Measurements from ENCODE around the gene FXYD3. TPM values are rescaled to one million over a fixed set of nuclear protein-coding genes. Genes with fewer than 3 reads are reported as not detected.
"Not testable (repeated sequence)": the region's sequence is repeated elsewhere in the genome, so short reads cannot be mapped to it uniquely, and the experiment has no call there.

The FXYD3 gene
- polyA plus RNA-seq, 4 donors: 0.48 to 35.2 (median 22.5) TPM

DNA sequence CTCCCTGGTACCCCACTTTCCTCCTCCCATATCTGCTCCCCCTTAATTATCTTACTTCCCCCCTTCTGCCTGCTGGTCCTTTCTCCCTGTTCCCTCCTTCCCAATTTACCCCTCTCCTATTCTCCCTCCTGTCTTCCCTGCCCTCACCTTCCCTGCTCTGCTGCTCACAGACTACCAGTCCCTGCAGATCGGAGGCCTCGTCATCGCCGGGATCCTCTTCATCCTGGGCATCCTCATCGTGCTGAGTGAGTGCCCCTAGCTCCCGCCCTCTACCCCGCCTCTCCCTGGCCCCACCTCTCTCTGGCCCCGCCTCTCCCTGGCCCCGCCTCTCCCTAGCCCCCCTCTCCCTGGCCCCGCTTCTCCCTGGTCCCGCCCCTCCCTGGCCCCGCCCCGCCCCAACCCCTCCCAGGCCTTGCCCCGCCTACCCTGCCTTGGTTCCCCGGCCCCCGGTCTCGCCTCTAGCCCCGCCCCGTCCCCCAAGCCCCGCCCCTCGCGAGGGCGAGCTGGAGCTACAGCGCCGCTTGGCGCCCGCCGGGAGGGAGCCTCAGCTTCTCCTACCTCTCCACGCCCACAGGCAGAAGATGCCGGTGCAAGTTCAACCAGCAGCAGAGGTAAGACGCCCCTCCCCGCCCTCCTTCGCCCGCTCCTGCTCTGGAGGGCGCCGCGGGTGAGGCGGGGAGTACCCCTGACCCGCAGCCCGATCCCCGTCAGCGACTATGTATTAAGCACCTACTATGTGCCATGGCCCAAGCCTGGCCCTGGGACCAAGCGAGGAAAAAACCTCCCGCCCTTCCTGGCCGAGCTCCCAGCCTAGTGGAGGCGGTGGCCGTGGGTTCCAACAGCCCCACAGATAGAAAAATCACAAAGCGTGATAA, 25.6 kb downstream of the FXYD3 start:
- no peak for DNase-seq (ENCODE audit: low read depth in 4 of 4, low spot score in 3 of 4)

DNA sequence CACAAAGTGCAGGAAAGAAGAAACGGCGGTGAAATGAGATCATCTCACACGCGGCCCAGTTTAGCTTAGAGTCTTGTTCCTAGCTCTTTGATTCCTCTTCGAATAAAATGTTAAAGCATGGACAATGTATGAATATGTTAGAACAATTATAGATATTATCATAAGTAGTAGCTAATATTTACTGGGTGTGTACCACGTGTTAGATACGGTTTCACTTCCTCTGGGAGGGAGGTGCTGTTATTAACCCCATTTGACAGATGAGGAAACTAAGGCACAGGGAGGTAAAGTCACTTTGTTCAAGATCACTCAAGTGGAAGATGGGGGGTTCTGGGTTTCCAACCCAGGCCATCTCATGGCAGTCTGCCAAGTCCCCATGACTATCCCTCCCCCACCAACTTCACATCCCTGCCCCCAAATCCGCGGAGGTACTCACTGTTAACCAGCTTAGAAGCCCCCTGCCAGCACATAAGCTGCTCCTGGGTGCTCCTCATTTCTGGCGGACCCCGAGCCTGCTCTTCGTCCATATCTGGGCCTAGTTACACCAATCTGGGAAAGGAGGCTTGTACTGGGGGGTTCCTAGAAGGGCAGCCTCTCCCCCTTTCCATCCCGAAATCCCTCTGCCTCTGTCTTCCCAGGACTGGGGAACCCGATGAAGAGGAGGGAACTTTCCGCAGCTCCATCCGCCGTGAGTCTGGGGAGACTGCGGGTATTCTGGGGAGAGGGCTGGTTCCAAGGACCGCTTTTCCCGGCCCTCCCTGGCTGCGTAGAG, 26.4 kb downstream of the FXYD3 start:
- no peak for DNase-seq (ENCODE audit: low read depth in 4 of 4, low spot score in 3 of 4)

DNA sequence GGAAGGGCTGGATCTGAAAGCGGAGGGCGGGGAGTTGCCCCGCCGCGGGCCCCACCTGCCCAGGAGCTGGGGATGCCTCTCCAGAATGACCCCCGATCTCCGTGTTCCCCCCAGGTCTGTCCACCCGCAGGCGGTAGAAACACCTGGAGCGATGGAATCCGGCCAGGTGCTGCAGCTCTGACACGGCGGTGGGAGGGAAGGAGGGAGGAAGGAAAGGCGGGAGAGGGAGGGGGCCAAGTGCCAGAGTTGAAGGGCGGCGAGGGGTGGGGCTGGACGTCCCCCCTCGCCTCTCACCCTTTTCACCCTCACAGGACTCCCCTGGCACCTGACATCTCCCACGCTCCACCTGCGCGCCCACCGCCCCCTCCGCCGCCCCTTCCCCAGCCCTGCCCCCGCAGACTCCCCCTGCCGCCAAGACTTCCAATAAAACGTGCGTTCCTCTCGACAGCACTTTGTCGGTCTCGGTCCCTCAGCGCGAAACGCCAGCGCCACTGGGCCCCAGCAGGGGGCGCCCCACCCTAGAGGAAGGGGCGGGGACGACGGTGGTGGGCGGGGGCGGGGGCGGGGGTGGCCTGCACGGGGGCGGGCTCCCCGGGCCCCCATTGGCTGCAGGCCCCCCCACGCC, 27.1 kb downstream of the FXYD3 start:
- no peak for DNase-seq (ENCODE audit: low read depth in 4 of 4, low spot score in 3 of 4)

DNA sequence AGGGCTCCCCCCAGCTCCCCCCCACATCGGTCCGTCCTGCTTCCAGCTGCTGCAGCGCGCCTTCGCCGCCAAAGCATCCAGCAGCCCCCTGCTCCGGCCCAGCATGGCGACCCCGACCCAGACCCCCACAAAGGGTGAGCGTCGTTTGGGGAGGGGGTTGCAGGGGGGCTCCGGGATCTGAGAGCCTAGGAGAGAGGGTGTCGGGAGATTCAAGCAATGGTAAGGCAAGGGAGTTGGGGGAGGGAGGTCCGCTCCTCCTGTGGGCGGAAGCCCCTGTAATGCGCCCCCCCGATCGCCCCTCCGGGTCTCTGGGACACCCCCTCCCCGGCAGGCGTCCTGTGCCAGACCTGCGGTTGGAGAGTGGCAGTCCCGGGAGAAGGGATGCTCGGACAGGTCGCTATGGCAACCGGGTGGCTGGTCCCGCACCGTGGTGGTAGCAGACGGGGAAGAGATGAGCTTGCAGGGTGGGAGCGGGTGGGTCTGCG, 27.6 kb downstream of the FXYD3 start, which contains the start of gene FXYD7:
FXYD7 (plus strand) TSS at position 25 of the 485 bp plus-strand sequence; CDS start at position 104, 79 bp downstream.
- DNase-seq (ENCODE audit: low read depth in 4 of 4, low spot score in 3 of 4): no peak

DNA sequence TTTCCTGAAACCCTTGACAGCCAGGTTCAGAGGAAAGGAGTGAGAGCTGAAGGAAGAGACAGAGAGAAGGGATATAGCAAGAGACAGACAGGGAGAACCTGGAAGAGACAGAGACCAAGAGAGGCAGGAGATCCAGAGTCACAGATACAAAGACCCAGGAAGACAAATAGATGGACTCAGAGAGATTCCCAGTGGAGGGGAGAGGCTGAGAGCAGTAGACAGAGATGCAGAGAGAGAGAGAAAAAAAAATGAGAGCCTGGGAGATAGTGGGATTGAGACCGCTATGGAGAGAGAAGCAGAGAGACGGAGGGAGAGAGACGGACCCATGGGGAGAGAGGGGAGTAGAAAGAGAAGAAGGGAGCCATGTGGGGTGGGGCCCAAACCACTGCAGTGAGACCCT, 28.2 kb downstream of the FXYD3 start:
- no peak for DNase-seq (ENCODE audit: low read depth in 4 of 4, low spot score in 3 of 4)

DNA sequence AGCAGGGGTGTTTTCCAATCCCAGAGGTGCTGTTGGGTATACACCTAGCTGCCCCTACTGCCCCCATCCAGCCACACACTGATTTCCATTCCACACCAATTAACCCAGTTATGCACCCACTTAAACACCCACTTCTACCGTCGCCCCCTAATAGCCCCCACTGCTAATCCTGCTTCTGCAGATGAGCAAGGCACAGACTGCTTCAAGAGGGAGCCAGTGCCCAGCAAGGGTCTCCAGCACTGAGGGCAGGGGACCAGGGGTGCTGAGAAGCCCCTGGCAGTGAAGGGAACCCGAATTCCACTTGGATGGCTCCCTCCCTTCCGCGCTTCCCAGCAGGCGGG, 28.6 kb downstream of the FXYD3 start:
- DNase-seq (ENCODE audit: low read depth in 4 of 4, low spot score in 3 of 4): no peak

DNA sequence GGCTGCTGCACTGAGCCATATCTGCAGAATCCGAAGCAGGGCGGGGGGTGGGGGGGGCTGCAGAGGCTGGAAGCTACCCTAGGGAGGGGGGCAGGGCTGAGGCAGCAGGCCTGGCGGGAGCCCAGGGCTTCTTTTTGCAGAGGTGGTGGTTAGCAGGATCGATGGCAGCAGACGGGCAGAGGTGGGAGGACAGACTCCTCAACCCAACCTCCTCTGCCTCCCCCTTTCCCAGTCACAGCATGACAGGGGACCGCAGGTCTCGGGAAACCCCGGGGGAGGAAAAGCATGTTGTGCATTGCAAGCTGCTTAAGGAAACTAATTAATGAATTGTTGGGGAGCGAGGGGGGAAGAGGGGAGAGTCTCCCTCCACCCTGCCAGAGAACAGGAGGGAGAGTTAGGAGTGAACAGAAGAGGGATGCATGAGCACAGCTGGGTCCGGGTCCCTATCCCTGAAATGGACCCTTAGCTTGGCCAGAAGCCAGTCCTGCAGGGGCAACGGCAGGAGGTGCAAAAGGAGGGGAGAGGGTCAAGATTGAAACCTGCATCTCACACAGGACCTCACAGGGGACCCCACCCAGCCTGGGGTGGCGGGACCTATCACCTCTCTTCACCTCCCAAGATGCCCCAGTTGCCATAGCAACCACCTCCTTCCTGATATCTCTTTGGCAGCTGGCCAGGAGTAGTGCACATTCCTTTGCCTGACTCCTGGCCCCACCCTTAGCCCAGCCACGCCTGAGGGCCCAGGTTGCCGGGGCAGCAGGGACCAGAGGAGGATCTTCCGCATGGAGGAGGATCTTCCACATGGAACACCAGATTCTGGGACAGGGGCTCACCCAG, 29.2 kb downstream of the FXYD3 start:
- DNase-seq (ENCODE audit: low read depth in 4 of 4, low spot score in 3 of 4): no peak

DNA sequence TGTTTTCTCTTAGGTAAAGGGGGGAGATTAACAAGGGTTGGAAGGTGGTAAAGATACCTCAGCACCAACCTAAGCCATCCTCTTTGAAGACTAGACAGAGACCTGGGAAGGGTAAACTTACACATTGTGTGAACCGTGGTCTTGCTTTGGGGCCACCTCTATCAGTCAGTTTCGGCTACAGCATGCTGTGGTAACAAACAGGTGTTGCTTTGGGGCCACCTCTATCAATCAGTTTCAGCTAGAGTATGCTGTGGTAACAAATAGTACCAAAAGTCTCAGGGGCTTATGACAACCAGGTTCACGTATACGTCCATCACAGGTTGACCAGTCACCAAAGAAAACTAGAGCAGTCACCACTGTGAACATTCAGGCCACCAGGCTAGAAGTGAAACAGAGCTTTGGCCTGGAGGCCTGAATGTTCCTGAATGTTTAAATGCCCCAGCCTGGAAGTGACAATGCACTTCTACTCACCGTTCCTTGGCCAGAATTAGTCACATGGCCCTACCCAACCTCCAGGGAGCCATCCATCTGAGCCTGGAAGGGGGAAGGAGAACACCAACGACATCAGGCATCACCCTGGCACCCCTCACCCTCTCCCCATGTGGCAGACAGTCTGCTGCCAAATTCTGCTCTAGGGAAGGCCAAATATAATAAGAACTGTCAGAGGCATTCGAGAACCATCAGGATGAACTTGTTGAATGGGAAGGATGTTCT, 31.3 kb downstream of the FXYD3 start:
- DNase-seq (ENCODE audit: low read depth in 4 of 4, low spot score in 3 of 4): no peak

DNA sequence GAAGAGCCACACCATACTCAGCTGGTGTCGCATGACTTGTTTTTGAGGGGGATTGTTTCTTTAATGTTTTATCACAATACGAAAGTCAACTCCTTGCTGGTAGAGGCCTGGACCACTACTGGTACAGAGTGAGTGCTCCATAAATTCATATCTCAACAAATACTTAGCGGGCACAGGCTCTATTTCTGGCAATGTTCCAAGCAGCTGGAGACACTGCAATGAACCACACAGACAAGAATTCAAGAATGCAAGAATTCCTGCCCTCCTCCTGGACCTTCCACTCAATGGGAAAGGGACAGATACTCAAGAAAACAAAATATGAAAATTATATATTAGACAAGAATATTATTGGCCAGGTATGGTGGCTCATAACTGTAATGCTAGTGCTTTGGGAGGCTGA, 33.8 kb downstream of the FXYD3 start:
- DNase-seq (ENCODE audit: low read depth in 4 of 4, low spot score in 3 of 4): no peak

DNA sequence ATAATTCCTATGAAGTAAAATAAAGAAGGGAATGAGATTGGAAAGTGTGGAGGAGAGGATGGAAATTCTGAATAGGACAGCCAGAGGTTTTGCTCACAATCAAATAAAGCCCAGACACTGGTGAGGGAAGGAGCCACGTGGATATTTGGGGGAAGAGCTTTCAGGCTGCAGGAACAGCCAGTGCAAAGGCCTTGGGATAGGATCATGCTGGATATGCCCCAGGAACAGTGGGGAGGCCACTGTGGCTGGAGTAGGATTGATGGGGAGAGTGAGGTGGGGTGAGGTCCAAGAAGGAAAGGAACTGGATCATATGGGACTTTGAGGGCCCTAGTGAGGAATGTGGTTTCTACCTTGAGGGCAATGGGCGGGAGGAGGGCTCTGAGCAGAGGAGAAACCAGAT, 34.8 kb downstream of the FXYD3 start:
- DNase-seq (ENCODE audit: low read depth in 4 of 4, low spot score in 3 of 4): no peak

DNA sequence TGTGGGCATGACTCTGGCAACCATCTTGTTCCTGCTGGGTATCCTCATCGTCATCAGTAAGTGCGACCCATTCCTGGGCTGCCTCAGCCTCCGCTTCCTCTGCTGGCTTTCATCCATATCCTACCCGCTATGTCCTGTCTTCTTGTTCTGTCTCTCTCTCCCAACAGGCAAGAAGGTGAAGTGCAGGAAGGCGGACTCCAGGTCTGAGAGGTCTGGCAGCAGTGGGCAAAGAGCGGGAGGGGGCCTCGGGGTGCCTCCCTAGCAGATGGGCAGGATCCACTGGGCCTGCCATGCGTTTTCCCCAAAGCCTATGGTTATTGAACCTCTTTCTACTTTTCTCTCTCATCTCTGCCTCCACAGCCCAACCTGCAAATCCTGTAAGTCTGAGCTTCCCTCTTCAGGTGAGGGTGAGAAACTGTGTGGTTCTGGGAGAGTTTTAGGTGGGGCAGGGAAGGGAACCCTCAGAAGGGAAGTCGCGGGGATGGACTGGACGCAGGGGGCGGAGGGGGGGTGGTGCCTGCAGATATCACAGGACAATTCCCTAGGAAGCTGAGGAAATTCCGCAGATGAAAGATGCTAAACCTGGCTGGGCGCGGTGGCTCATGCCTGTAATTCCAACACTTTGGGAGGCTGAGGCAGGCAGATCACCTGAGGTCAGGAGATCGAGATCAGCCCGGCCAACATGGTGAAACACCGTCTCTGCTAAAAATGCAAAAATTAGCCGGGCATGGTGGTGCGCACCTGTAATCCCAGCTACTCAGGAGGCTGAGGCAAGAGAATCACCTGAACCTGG, 35.8 kb downstream of the FXYD3 start:
- no peak for DNase-seq (ENCODE audit: low read depth in 4 of 4, low spot score in 3 of 4)

DNA sequence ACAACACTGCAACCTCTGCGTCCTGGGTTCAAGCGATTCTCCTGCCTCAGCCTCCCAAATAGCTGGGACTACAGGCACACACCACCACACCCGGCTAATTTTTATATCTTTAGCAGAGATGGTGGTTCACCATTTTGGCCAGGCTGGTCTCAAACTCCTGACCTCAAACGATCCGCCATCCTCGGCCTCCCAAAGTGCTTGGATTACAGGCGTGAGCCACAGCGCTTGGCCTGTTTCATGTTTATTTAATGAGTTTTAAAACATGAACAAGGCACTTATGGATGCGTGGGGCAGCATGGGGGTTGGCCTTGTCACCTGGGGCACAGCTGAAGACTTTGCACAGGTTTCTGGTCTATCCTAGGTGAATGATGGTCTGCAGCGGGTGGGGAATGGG, 37.5 kb downstream of the FXYD3 start:
- DNase-seq (ENCODE audit: low read depth in 4 of 4, low spot score in 3 of 4): not testable (repeated sequence)

DNA sequence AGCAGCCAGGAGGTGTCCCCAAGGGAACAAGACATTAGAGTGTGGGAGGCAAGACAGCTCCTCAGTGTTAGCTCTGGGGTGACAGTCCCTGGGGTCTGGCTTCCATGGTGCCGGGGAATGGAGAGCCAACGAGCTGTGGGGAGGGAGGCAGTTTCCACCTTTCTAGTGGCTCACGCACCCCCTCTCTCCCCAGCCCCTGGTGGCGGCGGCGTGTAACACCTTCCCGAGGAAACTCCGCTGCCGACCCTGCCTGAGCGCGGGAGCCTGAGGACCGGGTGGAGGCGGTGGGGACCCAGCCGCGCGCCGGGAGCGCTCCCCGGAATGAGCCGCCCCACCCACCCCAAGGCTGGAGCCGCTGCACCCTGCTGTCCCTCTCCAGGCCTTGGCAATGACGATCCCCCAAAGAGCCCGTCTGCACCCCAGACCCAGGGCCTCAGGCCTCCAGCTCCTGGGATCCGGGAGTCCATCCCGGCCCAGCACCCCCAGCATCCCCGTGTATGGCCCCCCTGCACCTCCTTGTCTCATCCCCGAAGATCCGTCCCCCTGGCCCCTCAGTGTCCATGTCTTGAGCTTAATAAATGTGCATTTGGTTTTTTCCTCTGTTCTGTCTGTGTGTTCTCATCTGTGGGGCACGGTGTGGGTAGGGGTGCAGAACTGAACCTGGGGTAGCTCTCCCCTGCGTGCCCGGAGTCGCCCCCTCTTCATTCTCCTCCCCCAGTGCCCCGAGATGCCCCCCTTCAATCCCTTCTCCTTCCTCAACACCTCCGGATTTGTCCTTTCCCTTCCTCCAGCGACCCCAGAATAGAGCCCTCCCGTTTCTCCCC, 38.3 kb downstream of the FXYD3 start:
- no peak for DNase-seq (ENCODE audit: low read depth in 4 of 4, low spot score in 3 of 4)

DNA sequence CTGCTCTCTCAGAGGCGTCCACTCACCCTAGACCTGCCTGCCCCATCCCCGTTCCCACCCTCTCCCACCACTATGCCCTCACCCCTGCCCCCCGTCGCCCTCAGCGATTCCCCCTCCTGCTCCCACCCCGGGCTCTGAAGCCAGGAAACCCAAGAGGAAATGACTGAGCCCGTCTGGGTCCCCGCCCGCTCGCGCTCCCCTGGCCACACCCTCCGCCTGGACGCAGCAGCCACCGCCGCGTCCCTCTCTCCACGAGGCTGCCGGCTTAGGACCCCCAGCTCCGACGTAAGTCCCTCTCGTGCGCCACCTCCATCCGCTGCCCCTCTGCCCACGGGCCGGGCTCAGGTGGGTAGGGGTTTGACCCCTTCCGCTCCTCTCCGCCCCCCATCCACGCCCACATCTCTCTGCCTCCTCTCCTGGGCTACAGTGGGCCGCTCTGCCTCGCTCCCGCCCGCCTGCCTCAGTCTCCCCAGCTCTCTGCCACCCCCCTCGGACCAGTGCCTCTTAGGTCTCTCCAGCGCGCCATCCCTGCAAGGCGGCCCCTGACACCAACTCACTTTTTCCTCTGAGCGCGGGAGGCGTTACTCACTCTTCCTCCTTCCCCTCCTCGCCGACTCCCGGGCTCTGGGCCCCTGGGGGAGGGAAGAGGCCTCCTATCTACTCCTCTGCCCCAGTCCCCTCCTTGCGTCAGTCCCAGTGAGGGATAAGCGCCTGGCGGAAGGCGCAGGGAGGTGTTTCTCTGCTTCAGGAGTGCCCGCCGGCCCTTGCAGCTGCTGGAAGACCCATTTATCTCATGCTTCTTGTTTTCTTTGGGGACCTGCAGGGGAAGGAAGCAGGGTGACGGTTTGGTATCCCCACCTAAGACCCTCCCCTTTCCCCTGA, 39.1 kb downstream of the FXYD3 start, which contains the start of gene FXYD5:
FXYD5 (plus strand) TSS at position 211 of the 882 bp plus-strand sequence. CDS start 816 bp downstream, outside the sequence.
- DNase-seq (ENCODE audit: low read depth in 4 of 4, low spot score in 3 of 4): no peak

DNA sequence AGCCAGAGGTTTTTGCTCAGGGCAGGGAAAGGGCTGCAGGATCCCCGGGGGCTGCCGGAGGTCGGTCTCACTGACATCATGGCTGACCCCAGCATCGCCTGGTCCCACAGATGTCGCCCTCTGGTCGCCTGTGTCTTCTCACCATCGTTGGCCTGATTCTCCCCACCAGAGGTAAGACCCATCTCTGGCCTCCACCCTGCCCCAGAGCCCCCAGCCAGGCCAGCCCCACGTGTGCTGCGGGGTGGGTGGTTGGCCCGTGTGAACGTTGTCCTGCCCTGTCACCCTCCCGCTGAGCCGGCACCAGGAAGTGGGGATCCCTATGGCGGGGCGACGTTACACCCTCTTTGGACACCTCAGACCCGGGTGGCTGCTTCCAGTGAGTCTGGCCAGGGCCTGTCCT, 39.8 kb downstream of the FXYD3 start:
- DNase-seq (ENCODE audit: low read depth in 4 of 4, low spot score in 3 of 4): no peak

DNA sequence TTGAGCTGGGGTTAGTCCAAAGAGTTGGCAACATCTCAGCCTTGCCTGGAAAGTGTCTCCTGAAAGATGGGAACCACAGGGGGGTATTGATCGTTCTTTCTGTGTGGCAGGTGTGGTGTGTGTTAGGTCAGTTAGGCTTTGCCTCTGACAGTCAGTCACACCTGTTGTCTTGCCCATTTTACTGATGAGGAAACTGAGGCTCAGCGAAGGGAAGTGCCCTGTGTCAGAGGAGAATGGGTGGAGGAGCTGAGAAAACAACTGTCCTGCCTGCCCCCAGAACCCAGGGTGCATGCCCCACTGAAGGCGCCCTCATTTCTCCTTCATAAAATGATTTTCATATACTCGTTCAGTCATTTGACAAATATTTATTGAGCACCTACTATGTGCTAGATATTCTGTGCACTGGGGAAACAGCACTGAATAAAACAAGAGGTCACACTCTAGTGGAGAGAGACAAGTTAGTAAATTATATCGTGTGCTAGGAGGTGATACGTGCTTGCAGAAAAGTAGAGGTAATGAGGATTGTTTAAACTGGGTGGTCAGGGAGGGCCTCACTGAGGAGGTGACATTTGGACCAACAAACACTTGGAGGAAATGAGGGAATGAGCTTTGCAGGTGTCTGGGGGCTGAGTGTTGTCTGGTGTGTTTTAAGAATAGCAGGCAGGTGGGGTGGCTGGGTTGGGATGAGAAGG, 40.5 kb downstream of the FXYD3 start:
- no peak for DNase-seq (ENCODE audit: low read depth in 4 of 4, low spot score in 3 of 4)

DNA sequence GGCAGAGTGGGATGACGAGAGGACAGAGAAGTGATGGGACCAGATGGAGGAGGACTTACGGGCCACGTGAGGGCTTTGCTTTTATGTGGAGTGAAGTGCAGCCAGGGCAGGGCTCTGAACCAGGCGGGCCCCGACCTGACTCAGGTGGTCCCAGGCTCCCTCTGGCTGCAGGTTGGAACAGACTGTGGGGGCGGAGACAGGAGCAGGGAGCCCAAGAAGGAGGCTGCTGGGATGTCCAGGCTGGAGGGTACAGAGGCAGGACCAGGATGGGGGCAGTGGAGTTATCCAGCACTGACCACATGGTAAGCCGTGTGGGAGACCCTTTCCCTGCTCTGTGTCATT, 41.0 kb downstream of the FXYD3 start:
- no peak for DNase-seq (ENCODE audit: low read depth in 4 of 4, low spot score in 3 of 4)

Measured in left renal pelvis (tissue), 4 donors.